GM21526 (cell line): ENCODE results near the gene ABHD2.
A peak's percentile ranks its signal among the peaks of the same experiment; 100 is the strongest.
"Not testable (repeated sequence)": the region's sequence is repeated elsewhere in the genome, so short reads cannot be mapped to it uniquely, and the experiment has no call there.

ENCODE experiments used
- ATAC-seq: cut with Tn5 transposase; IDR thresholded peaks from one replicate; pipeline ENCODE4 v1.9.1; 2021; ENCODE audit warnings: moderate library complexity; ENCODE audit not compliant: unreplicated experiment, low FRiP score

Gene ABHD2

GRCh38 chr15:89118481-89118989 is 30.3 kb downstream of the ABHD2 start:
- ATAC-seq, result no peak

DNA sequence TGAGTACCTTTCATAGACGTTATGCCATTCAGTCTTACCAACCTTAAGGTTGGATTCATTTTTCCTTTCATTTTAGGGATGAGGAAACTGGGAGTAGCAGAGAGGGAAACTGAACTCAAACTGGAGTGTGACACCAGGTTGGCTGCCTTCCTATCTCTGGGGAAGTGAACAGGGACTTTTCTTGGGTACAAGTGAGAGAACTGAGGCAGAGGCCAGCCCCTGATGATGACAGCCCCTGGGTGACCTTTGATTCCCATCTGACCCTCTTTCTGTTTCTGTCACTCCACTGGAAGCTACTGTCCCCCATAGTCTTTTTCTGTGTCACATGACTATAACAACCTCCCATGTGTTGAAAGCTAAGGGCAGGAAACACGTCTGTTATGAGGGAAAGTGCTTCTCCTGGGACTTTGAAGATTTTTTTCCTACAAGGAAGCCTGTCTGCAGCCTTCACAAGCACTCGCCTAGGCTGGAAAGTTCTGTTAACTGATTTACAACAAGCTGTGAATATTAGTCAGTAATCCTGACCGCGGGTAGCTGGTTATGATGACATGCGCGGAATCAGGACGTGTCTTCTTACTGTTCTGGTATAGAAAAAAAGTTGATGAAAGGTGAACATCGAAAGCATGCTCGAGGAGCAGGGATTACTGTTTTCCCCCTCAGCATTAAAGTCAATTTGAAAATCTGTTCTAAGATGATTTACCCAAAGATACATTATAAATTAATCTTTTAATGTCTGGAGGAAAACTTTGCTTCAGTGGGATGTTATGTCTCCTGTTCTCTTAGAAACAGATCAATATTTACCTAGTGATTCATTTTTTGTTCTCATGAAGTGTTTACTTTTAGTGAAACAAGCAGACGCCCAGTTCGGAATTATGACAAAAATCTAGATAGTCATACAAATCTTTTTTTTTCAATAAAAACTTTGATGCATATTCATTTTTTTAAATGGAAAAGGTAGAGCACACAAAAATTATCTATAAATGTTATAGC is 31.5 kb downstream of the ABHD2 start:
- ATAC-seq, result no peak

GRCh38 chr15:89120479-89121000 is 32.3 kb downstream of the ABHD2 start:
- not testable (repeated sequence) for ATAC-seq

- no peak for ATAC-seq
These were observed 33.2 kb downstream of the ABHD2 start for GRCh38 chr15:89121414-89121813.

DNA sequence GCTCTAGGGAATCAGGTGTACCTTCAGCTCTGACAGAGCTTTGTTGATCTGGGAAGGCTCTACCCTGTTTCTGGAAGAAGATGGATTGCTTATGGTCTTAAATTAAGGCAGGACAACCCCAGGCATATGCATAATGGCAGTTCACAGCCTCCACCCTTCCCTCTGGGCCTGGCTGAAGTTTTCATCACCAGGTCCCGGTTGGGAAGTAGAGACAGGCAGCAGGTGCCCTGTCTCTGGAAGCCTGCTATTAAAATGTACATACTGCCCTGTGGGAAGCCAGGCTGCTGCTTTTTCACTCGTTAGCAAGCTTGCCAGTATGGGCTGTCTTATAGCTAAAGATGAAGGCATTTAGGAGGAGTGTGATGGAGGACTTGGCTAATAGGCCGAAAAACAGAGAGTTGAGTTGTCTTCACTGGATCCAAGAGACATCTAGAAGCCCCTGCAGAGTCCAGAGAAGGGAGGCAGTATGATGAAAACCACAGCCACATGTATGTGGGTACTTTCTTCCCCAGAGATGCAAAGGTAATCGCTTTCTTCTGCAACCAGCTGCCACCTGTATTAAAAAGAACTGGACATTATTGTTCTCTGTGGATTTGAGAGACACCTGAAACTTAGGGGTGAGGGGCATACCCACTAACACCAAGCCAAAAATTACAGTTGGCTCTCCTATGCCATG is 34.4 kb downstream of the ABHD2 start:
- ATAC-seq, result no peak

DNA sequence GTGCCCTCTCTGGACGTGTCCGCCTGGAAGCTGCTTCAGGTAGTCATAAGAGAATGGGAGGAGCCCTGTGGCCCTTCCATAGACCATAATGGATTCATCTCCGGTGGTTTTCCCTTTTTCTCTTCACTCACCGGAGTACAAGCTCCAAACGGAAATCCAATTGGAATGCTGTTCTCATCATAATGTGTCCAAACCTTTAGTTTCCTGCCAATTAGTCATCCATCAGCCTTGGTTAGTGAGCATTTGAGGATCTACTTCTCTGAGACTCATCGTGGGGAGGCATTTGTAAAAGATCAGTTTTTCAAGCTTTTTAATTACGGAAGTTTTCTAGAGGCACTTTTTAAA is 34.9 kb downstream of the ABHD2 start:
- no peak for ATAC-seq

DNA sequence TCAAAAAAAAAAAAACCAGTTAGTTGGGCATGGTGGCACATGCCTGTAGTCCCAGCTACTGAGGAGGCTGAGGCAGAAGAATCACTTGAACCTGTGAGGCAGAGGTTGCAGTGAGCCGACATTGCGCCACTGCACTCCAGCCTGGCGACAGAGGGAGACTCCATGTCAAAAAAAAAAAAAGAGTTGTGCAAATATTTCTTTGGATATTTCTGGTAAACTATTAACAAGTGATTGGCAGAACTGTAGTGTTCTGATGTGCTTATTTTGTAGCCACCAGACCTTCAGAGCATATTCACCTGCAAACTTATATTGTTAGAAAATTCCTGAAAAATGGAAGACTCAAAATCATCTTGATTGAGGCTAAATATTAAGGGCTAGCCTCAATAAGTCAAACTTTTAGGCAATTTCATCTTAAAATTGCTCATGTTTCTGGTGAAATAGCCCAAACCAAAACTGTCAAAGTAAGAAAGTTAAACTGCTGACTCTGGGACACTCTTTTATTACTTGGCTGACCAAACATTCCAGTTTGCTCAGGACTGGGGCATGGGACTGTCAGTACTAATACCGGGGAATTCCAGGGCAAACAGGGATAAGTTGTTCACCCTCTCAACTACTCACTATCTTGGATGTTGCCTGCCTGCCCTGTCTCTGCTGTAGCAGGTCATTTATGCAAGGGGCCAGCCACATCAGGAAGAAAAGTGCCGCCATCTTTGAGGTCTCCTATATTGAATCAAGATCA is 37.0 kb downstream of the ABHD2 start:
- ATAC-seq, result no peak

- ATAC-seq, result no peak
These were observed 37.8 kb downstream of the ABHD2 start for GRCh38 chr15:89126009-89126408.

- no peak for ATAC-seq
These were observed 38.9 kb downstream of the ABHD2 start for GRCh38 chr15:89127054-89127702.

- no peak for ATAC-seq
These were observed 40.3 kb downstream of the ABHD2 start for GRCh38 chr15:89128320-89129122.

- ATAC-seq, result no peak
These were observed 41.0 kb downstream of the ABHD2 start for GRCh38 chr15:89129123-89129815.

DNA sequence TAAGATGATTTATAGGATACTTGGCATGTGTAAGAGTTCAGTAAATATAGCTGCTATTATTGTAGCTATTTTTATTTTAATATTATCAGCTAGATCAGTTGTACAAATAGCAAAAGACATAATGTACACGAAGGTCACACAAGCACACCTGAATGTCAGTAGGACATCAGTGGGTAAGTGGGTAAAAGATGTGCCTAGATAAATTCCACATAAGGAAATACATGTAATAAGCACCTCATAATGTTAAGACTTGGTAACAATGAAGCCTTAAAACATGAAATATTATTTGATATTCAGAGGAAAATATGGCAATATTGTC is 41.5 kb downstream of the ABHD2 start:
- ATAC-seq, result no peak

GRCh38 chr15:89130201-89130600 is 41.9 kb downstream of the ABHD2 start:
- peak; percentile 43 for ATAC-seq

DNA sequence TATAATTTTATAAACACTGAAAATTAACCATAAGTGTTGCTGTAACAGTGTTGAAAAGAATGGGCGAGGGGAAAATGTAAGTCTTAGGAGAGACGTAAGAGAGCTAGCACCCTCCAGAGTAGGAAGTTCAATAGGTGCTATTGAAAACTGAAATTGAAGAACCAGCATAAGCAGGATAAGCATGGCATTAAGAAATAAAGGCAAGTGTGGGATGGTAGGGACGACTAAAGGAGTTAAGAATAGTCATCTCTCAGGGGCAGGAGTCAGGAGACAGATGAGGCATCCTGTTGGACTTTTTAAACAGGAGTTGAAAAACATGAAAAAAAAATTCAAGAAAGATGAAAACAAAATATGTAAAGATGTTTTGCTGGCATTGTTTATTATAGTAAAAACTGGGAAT is 43.5 kb downstream of the ABHD2 start:
- no peak for ATAC-seq

DNA sequence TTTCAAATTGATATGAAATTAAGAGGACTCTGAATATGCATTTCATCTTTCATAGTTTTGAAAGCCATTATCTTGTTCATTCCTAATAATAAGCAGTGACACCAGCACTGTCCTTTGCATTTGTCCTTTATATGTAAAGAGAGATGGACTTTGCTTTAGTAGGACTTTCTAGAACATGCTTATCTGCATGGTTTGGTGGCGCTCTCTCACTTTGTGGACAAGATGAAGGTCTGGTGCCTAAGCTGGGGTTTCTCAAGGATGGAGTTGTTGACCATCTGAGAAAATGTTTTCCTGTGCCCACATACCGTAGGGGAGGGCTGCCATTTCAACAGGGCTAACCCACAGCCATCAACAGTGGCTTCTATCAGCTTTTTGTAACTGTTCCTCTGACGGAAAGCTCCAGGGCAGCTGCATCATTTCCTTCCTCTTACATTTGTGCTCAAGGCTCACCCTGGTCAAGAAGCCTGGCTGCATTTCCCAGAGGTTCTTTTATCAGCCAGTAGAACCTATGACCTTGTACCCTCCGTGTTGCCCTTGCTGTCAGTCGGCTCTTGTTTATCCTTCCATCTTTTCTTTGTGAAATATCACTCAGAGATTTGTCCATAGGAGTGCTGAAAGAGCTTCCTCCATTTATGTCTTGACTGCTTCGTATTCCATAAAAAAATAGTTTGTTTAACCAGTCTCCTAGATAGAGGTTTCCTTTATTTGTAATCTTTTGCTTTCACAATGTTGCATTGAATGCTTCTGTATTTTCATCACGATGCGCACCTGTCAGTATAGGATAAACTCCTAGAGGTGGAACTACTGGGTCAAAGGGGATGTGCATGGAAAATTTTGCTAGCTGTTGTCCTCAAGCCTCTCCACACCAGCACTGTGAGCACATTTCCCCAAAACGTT is 44.6 kb downstream of the ABHD2 start:
- ATAC-seq, result no peak

GRCh38 chr15:89135387-89136077 is 47.3 kb downstream of the ABHD2 start:
- not testable (repeated sequence) for ATAC-seq

- no peak for ATAC-seq
These were observed 48.0 kb downstream of the ABHD2 start for GRCh38 chr15:89136078-89136806.
